ENCODE data around the gene GANAB.
"Not testable (repeated sequence)": the region's sequence is repeated elsewhere in the genome, so short reads cannot be mapped to it uniquely, and the experiment has no call there.

Gene GANAB

GRCh38 chr11:62677714-62678113 is 31.3 kb upstream of the GANAB start:
- TF ChIP-seq CTCF (IDR thresholded peaks at IDR 0.05; ENCODE audit: unreplicated experiment in 3 of 3): no peak
- H3K4me3 Mint-ChIP-seq: peak overlapping the region; percentile 90 to 94 (median 92)
- peaks cover 30% of the 10 kb centered on the region for H3K4me1 Mint-ChIP-seq
- H3K27ac Mint-ChIP-seq: peak overlapping the region in 2 of 3 experiments; percentile 9 to 32
- H3K9me3 Mint-ChIP-seq: no peaks in the 10 kb centered on the region
- H3K27me3 Mint-ChIP-seq (ENCODE audit: low read depth): no peaks in the 10 kb centered on the region
- peaks cover 30% of the 10 kb centered on the region for H3K36me3 Mint-ChIP-seq (ENCODE audit: low read depth)

- no peaks in the 10 kb centered on the region for H3K27me3 Mint-ChIP-seq (ENCODE audit: low read depth)
- peak overlapping the region in 2 of 3 experiments; percentile 33 to 53 for H3K27ac Mint-ChIP-seq
- peaks cover 30% of the 10 kb centered on the region for H3K36me3 Mint-ChIP-seq (ENCODE audit: low read depth)
- peak overlapping the region; percentile 90 to 94 (median 92) for H3K4me3 Mint-ChIP-seq
- no peaks in the 10 kb centered on the region for H3K9me3 Mint-ChIP-seq
- TF ChIP-seq CTCF (IDR thresholded peaks at IDR 0.05; ENCODE audit: unreplicated experiment in 3 of 3): no peak
- H3K4me1 Mint-ChIP-seq: peaks cover 33% of the 10 kb centered on the region
Measured at GRCh38 chr11:62677156-62677555, 30.7 kb upstream of the GANAB start.

GRCh38 chr11:62676698-62677097 is 30.3 kb upstream of the GANAB start:
- H3K27me3 Mint-ChIP-seq (ENCODE audit: low read depth): no peaks in the 10 kb centered on the region
- peaks cover 30% of the 10 kb centered on the region for H3K36me3 Mint-ChIP-seq (ENCODE audit: low read depth)
- peak overlapping the region in 2 of 3 experiments; percentile 33 to 53 for H3K27ac Mint-ChIP-seq
- H3K4me3 Mint-ChIP-seq: peak overlapping the region; percentile 90 to 94 (median 92)
- no peaks in the 10 kb centered on the region for H3K9me3 Mint-ChIP-seq
- peaks cover 37% of the 10 kb centered on the region for H3K4me1 Mint-ChIP-seq
- TF ChIP-seq CTCF (IDR thresholded peaks at IDR 0.05; ENCODE audit: unreplicated experiment in 3 of 3): no peak

- not testable (repeated sequence) for H3K27me3 Mint-ChIP-seq (ENCODE audit: low read depth); H3K9me3 Mint-ChIP-seq; H3K27ac Mint-ChIP-seq
- Mint-ChIP-seq H3K4me1 (peaks cover 40% of the 10 kb centered on the region), H3K36me3 (ENCODE audit: low read depth) (peaks cover 34% of the 10 kb centered on the region), H3K4me3 (peak overlapping the region; percentile 20 to 71 (median 69))
Measured at GRCh38 chr11:62675415-62675814, 29.0 kb upstream of the GANAB start.

- TF ChIP-seq CTCF (IDR thresholded peaks at IDR 0.05; ENCODE audit: unreplicated experiment in 3 of 3): no peak
- Mint-ChIP-seq H3K27me3 (ENCODE audit: low read depth) (no peaks in the 10 kb centered on the region), H3K9me3 (no peaks in the 10 kb centered on the region), H3K36me3 (ENCODE audit: low read depth) (peaks cover 38% of the 10 kb centered on the region), H3K27ac (peak overlapping the region in 1 of 3 experiments; percentile 99), H3K4me3 (peak overlapping the region; percentile 98 to 100 (median 100)), H3K4me1 (peaks cover 36% of the 10 kb centered on the region)
Measured at GRCh38 chr11:62673196-62673525, 26.7 kb upstream of the GANAB start.

GRCh38 chr11:62671608-62672389 is 25.4 kb upstream of the GANAB start, which contains the start of the genes LBHD1 and UQCC3:
TSS of gene LBHD1 (minus strand) at chr11:62672267. CDS start at chr11:62670031, 2,236 bp downstream.
TSS of gene UQCC3 (plus strand) at chr11:62671673. CDS start at chr11:62671746, 73 bp downstream.
- H3K4me3 Mint-ChIP-seq: peak within 1 kb of the TSS; percentile 98 to 100 (median 100)
- H3K9me3 Mint-ChIP-seq: no peaks in the 10 kb centered on the region
- H3K27ac Mint-ChIP-seq: peak within 1 kb of the TSS; percentile 98 to 99 (median 99)
- TF ChIP-seq CTCF (IDR thresholded peaks at IDR 0.05; ENCODE audit: unreplicated experiment in 3 of 3): no peak
- H3K27me3 Mint-ChIP-seq (ENCODE audit: low read depth): no peaks in the 10 kb centered on the region
- H3K36me3 Mint-ChIP-seq (ENCODE audit: low read depth): peaks cover 31% of the 10 kb centered on the region
- peaks cover 30% of the 10 kb centered on the region for H3K4me1 Mint-ChIP-seq

All from nephron (organoid).